Neural cell (in vitro differentiated cells): Measurements from ENCODE around the gene MS4A15. TPM values are rescaled to one million over a fixed set of nuclear protein-coding genes. Genes with fewer than 3 reads are reported as not detected.

Source experiments
- H2AFZ ChIP-seq: fragments of 200-600, 300-800 bp; sonication (generic), shearing (Covaris generic); 2 replicates; pipeline ENCODE4 v1.6.0; 2014; ENCODE audit warnings: low read depth, mild to moderate bottlenecking, antibody characterized with exemption, low read length, moderate library complexity
- H3F3A ChIP-seq: fragments of 200-600 bp; shearing (Covaris generic); 2 replicates; pipeline ENCODE4 v1.6.1; 2016; ENCODE audit warnings: mild to moderate bottlenecking, moderate library complexity, mixed read lengths, antibody characterized with exemption, low read length; ENCODE audit not compliant: insufficient read depth, poor library complexity, severe bottlenecking
- H3K27ac ChIP-seq: fragments of 200-600, 300-800 bp; sonication (generic), shearing (Covaris generic); 2 replicates; pipeline ENCODE4 v1.5.1; 2014; ENCODE audit warnings: mild to moderate bottlenecking, low read length, moderate library complexity
- H3K27me3 ChIP-seq: fragments of 300-800, 200-600 bp; sonication (generic), shearing (Covaris generic); 2 replicates; pipeline ENCODE4 v1.6.0; 2014; ENCODE audit warnings: mild to moderate bottlenecking, low read depth, low read length, moderate library complexity; ENCODE audit not compliant: insufficient read depth
- H3K36me3 ChIP-seq: fragments of 300-800, 200-600 bp; sonication (generic), shearing (Covaris generic); 2 replicates; pipeline ENCODE4 v1.5.1; 2014; ENCODE audit warnings: mild to moderate bottlenecking, antibody characterized with exemption, low read length, moderate library complexity; ENCODE audit not compliant: insufficient read depth
- H3K4me2 ChIP-seq: fragments of 300-800, 200-600 bp; sonication (generic), shearing (Covaris generic); 2 replicates; pipeline ENCODE4 v1.6.0; 2014; ENCODE audit warnings: mild to moderate bottlenecking, low read length
- H3K4me3 ChIP-seq: fragments of 300-800, 200-600 bp; sonication (generic), shearing (Covaris generic); 2 replicates; pipeline ENCODE4 v1.5.1; 2014; ENCODE audit warnings: mild to moderate bottlenecking, low read length, moderate library complexity
- H3K79me2 ChIP-seq: fragments of 200-600 bp; shearing (Covaris generic); replicated peaks from 2 replicates; pipeline ENCODE4 v1.6.0; 2014; ENCODE audit warnings: mild to moderate bottlenecking, low read length, moderate library complexity; ENCODE audit not compliant: insufficient read depth
- H3K9ac ChIP-seq: fragments of 300-800, 200-600 bp; sonication (generic), shearing (Covaris generic); 2 replicates; pipeline ENCODE4 v1.6.1; 2016; ENCODE audit warnings: mild to moderate bottlenecking, low read length, mixed read lengths
- H3K9me2 ChIP-seq: fragments of 200-600 bp; shearing (Covaris generic); 2 replicates; pipeline ENCODE4 v1.6.1; 2016; ENCODE audit warnings: mild to moderate bottlenecking, low read length, mixed read lengths; ENCODE audit not compliant: insufficient read depth
- H3K9me3 ChIP-seq: fragments of 200-600, 300-800 bp; sonication (generic), shearing (Covaris generic); 2 replicates; pipeline ENCODE4 v1.6.1; 2016; ENCODE audit warnings: mild to moderate bottlenecking, mixed run types, low read length, moderate library complexity, mixed read lengths
- H4K20me1 ChIP-seq: fragments of 200-600 bp; shearing (Covaris generic); 2 replicates; pipeline ENCODE4 v1.6.1; 2016; ENCODE audit warnings: mild to moderate bottlenecking, mixed run types; ENCODE audit not compliant: insufficient read depth
- CTCF ChIP-seq: fragments of 450-650 bp; IDR thresholded peaks from 2 replicates; pipeline ENCODE4 v1.5.1; 2014; ENCODE audit warnings: antibody characterized with exemption, mild to moderate bottlenecking, moderate library complexity; ENCODE audit not compliant: poor library complexity, severe bottlenecking
- EP300 ChIP-seq: fragments of 450-650 bp; conservative IDR thresholded peaks from 2 replicates; pipeline ENCODE4 v1.6.1; 2014; ENCODE audit warnings: antibody characterized with exemption, mild to moderate bottlenecking, moderate library complexity; ENCODE audit not compliant: poor library complexity, severe bottlenecking
- EZH2 ChIP-seq: fragments of 200-600, 300-800 bp; shearing (Covaris generic), sonication (generic); IDR thresholded peaks from 2 replicates; pipeline ENCODE4 v1.6.1; 2014; ENCODE audit warnings: antibody characterized with exemption, low read length, borderline replicate concordance, mild to moderate bottlenecking; ENCODE audit not compliant: insufficient read depth, poor library complexity, severe bottlenecking
- MXI1 ChIP-seq: fragments of 450-650 bp; conservative IDR thresholded peaks from 2 replicates; pipeline ENCODE4 v1.6.1; 2014; ENCODE audit warnings: antibody characterized with exemption, mild to moderate bottlenecking; ENCODE audit not compliant: poor library complexity, severe bottlenecking
- POLR2AphosphoS5 ChIP-seq: IDR thresholded peaks from 2 replicates; pipeline ENCODE4 v1.6.1; 2012
- RAD21 ChIP-seq: fragments of 450-650 bp; conservative IDR thresholded peaks from 2 replicates; pipeline ENCODE4 v1.6.1; 2014; ENCODE audit warnings: antibody characterized with exemption, mild to moderate bottlenecking, moderate library complexity
- REST ChIP-seq: IDR thresholded peaks from 2 replicates; pipeline ENCODE4 v1.6.1; 2012; ENCODE audit warnings: borderline replicate concordance
- SMC3 ChIP-seq: fragments of 450-650 bp; conservative IDR thresholded peaks from 2 replicates; pipeline ENCODE4 v1.6.1; 2014; ENCODE audit warnings: antibody characterized with exemption, mild to moderate bottlenecking, moderate library complexity; ENCODE audit not compliant: poor library complexity
- TAF1 ChIP-seq: IDR thresholded peaks from 2 replicates; pipeline ENCODE4 v1.6.1; 2012; ENCODE audit warnings: low read depth
- polyA plus RNA-seq: library from polyadenylated mRNA; depleted of rRNA; stranded (reverse); fragments of >200 nt; gene quantifications from 2 replicates; pipeline ENCODE4 v1.2.3, GENCODE V29; 2014

MS4A15 gene
- polyA plus RNA-seq, 1 donor from 2014 or later: not detected

GRCh38 chr11:60814112-60814511 is 57.4 kb downstream of the MS4A15 start:
- peaks cover 7% of the 10 kb centered on the region for H3K9me3 ChIP-seq
- H4K20me1 ChIP-seq: no peaks in the 10 kb centered on the region
- H3K4me3 ChIP-seq: no peak overlapping the region
- no peaks in the 10 kb centered on the region for H3K27me3 ChIP-seq
- H3K79me2 ChIP-seq: no peaks in the 10 kb centered on the region
- no peak for TF ChIP-seq REST
- TF ChIP-seq SMC3: no peak
- no peak for TF ChIP-seq POLR2AphosphoS5
- TF ChIP-seq MXI1: no peak
- no peak for TF ChIP-seq EZH2
- TF ChIP-seq TAF1: no peak
- TF ChIP-seq RAD21: no peak
- no peak for TF ChIP-seq CTCF
- TF ChIP-seq EP300: no peak
- H2AFZ ChIP-seq: no peak overlapping the region
- no peaks in the 10 kb centered on the region for H3F3A ChIP-seq
- no peak overlapping the region for H3K9ac ChIP-seq
- no peaks in the 10 kb centered on the region for H3K9me2 ChIP-seq
- no peak overlapping the region for H3K27ac ChIP-seq
- no peak overlapping the region for H3K4me2 ChIP-seq
- H3K36me3 ChIP-seq: no peaks in the 10 kb centered on the region

DNA sequence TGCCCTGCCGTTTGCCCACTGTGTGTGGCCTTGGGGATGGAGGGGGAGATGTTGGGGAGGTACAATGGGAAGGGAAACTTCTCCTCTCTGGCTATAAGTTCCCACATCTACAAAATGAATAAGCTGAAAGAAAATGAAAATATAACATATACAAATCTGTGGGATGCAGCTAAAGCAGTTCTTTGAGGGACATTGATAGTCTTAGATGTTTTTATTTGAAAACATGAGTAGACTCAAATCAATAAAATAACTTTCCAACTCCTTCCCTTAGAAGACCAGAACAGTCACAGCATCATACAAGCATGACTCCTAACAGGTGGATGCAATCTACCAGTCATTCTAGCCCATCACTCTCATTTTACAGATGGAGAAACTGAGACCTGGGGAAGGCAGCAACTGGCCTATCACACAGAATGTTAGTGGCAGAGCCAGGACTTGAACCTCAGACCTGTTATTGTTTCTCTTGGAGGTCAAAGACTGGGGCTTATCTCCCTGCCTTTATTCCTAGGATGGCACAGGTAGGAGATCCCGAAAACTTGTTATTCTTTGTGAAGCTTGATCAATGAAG is 60.0 kb downstream of the MS4A15 start:
- TF ChIP-seq SMC3 (no peak), EZH2 (no peak), RAD21 (no peak), REST (no peak), CTCF (no peak), MXI1 (no peak), POLR2AphosphoS5 (no peak), EP300 (no peak), TAF1 (no peak)
- peaks cover 7% of the 10 kb centered on the region for H3K9me3 ChIP-seq

More for the DNA sequence above, 60.0 kb downstream of the MS4A15 start:
- Histone ChIP-seq H3K9ac (no peak overlapping the region), H3K4me2 (no peak overlapping the region), H4K20me1 (no peaks in the 10 kb centered on the region), H3K9me2 (no peaks in the 10 kb centered on the region), H2AFZ (no peak overlapping the region), H3K36me3 (no peaks in the 10 kb centered on the region), H3K4me3 (no peak overlapping the region), H3K27ac (no peak overlapping the region), H3F3A (no peaks in the 10 kb centered on the region), H3K79me2 (no peaks in the 10 kb centered on the region), H3K27me3 (no peaks in the 10 kb centered on the region)
